ENCODE data around the gene CENPX. TPM values are rescaled to one million over a fixed set of nuclear protein-coding genes. Genes with fewer than 3 reads are reported as not detected.

CENPX gene
- total RNA-seq, 1 experiment from 2014 or later: 77.9 TPM

DNA sequence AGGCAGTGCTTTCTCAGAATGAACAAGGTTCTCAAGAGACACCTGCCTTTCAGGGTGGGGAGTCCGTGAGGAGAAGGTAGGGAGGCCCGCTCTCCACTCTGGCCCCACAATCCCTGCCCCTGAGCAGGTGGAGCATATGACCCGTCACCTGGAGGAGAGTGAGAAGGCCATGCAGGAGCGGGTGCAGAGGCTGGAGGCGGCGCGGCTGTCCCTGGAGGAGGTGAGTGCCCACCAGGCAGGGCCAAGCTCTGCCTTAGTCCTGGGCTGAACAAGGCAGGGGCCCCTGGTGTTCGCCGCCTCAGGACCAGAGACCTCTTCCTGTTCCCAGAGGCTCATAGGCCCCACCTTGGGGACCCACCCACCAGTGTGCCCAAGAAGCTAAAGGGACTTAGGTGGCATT is 6.3 kb upstream of the CENPX start:
- no peaks in the 10 kb centered on the region for H3K9me3 ChIP-seq (ENCODE audit: control insufficient read depth, low read depth, low read length)
- no peak overlapping the region for H3K4ac ChIP-seq (ENCODE audit: low read depth, low read length)
- H3K79me1 ChIP-seq (ENCODE audit: insufficient read depth, low read depth, low read length, poor library complexity, severe bottlenecking): no peaks in the 10 kb centered on the region
- H2BK20ac ChIP-seq (ENCODE audit: low read depth, low read length, poor library complexity, severe bottlenecking): no peak overlapping the region
- H4K5ac ChIP-seq (ENCODE audit: insufficient read length, low read depth, low read length): no peak overlapping the region
- no peak overlapping the region for H3T11ph ChIP-seq (ENCODE audit: low read length)
- no peak overlapping the region for H3K4me3 Mint-ChIP-seq
- H3K23me2 ChIP-seq (ENCODE audit: insufficient read length, low read depth, low read length, poor library complexity, severe bottlenecking): peaks cover 8% of the 10 kb centered on the region
- no peak overlapping the region for H2AK5ac ChIP-seq (ENCODE audit: insufficient read length, low read length)
- H4K20me1 ChIP-seq (ENCODE audit: control insufficient read depth, insufficient read depth, insufficient read length): no peaks in the 10 kb centered on the region
- H3K4me1 Mint-ChIP-seq: peaks cover 2 to 13% of the 10 kb centered on the region in 2 experiments; a peak in 3 of 4 replicates
- TF ChIP-seq, protein P1, sequence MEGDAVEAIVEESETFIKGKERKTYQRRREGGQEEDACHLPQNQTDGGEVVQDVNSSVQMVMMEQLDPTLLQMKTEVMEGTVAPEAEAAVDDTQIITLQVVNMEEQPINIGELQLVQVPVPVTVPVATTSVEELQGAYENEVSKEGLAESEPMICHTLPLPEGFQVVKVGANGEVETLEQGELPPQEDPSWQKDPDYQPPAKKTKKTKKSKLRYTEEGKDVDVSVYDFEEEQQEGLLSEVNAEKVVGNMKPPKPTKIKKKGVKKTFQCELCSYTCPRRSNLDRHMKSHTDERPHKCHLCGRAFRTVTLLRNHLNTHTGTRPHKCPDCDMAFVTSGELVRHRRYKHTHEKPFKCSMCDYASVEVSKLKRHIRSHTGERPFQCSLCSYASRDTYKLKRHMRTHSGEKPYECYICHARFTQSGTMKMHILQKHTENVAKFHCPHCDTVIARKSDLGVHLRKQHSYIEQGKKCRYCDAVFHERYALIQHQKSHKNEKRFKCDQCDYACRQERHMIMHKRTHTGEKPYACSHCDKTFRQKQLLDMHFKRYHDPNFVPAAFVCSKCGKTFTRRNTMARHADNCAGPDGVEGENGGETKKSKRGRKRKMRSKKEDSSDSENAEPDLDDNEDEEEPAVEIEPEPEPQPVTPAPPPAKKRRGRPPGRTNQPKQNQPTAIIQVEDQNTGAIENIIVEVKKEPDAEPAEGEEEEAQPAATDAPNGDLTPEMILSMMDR (conservative IDR thresholded peaks at IDR 0.05): no peak
- no peak overlapping the region for H2AFZ ChIP-seq (ENCODE audit: low read length)
- WGBS (ENCODE audit: extremely low coverage, insufficient read length, low lambda C conversion rate): no CpG with 5 or more reads among the region's 9 CpGs
- H3K36me3 Mint-ChIP-seq (ENCODE audit: insufficient read depth in 1 of 3, low read depth in 3 of 3): peaks cover 3 to 15% (median 8%) of the 10 kb centered on the region in 3 experiments; a peak in 6 of 7 replicates
- H3K27ac Mint-ChIP-seq: no peak overlapping the region
- H4K8ac ChIP-seq (replicated peaks; ENCODE audit: insufficient read length, low read depth, low read length): no peak overlapping the region
- no peak overlapping the region for H3K56ac ChIP-seq (ENCODE audit: insufficient read length, low read depth, low read length)
- H3K9ac ChIP-seq (ENCODE audit: extremely low read depth, insufficient read length, low read length): no peak overlapping the region
- DNase-seq: no peak
- no peak overlapping the region for H3K27ac ChIP-seq (ENCODE audit: insufficient read length, low read depth, low read length)
- H2BK5ac ChIP-seq (ENCODE audit: insufficient read length, low read length): no peak overlapping the region
- no peak overlapping the region for H2BK12ac ChIP-seq (ENCODE audit: insufficient read length, low read depth, low read length)
- no peak overlapping the region for H3K4me2 ChIP-seq (ENCODE audit: insufficient read depth, insufficient read length, low read length)
- H3K18ac ChIP-seq (ENCODE audit: insufficient read length, low read depth, low read length): no peak overlapping the region
- no peaks in the 10 kb centered on the region for H3K4me1 ChIP-seq (ENCODE audit: insufficient read depth, low read length)
- no peak overlapping the region for H3K14ac ChIP-seq (ENCODE audit: insufficient read depth, low read length)
- H4K91ac ChIP-seq (ENCODE audit: insufficient read length, low read depth, low read length): no peak overlapping the region
- H3K27me3 Mint-ChIP-seq (ENCODE audit: low read depth): no peaks in the 10 kb centered on the region; the same call in none of the 2 replicates
- H2BK15ac ChIP-seq (ENCODE audit: low read depth, low read length): no peak overlapping the region
- H3K79me2 ChIP-seq (ENCODE audit: insufficient read depth, low read length): no peaks in the 10 kb centered on the region
- no peak overlapping the region for H2BK120ac ChIP-seq (ENCODE audit: low read depth, low read length, poor library complexity, severe bottlenecking)
- H3K9me3 Mint-ChIP-seq: peaks cover 0 to 2% of the 10 kb centered on the region in 2 experiments; a peak in 1 of 5 replicates
- H3K27me3 ChIP-seq (ENCODE audit: insufficient read depth, low read length): no peaks in the 10 kb centered on the region
- no peak overlapping the region for H3K23ac ChIP-seq (ENCODE audit: insufficient read length, low read depth, low read length)

All from H9 (cell line).